Skeletal muscle satellite cell (primary cell): ENCODE data around the gene RAPGEF2.
"Not testable (repeated sequence)": the region's sequence is repeated elsewhere in the genome, so short reads cannot be mapped to it uniquely, and the experiment has no call there.

ENCODE experiments used
- H3K27me3 ChIP-seq: 2 replicates; pipeline ENCODE4 v1.7.0; 2013; ENCODE audit warnings: low read length; ENCODE audit not compliant: control insufficient read depth, insufficient read depth
- H3K36me3 ChIP-seq: 2 replicates; pipeline ENCODE4 v1.7.0; 2013; ENCODE audit warnings: mild to moderate bottlenecking, control low read depth, low read length; ENCODE audit not compliant: insufficient read depth
- H3K4me1 ChIP-seq: 2 replicates; pipeline ENCODE4 v1.7.0; 2013; ENCODE audit warnings: low read length; ENCODE audit not compliant: control insufficient read depth, insufficient read depth
- H3K4me2 ChIP-seq: 2 replicates; pipeline ENCODE4 v1.7.0; 2013; ENCODE audit warnings: mild to moderate bottlenecking, low read length
- H3K4me3 ChIP-seq: 2 replicates; pipeline ENCODE4 v1.7.0; 2013; ENCODE audit warnings: low read length
- H3K9ac ChIP-seq: 2 replicates; pipeline ENCODE4 v1.7.0; 2013; ENCODE audit warnings: mild to moderate bottlenecking, low read depth, low read length, moderate library complexity
- H3K9me3 ChIP-seq: replicated peaks from 2 replicates; pipeline ENCODE4 v1.7.0; 2013; ENCODE audit warnings: mild to moderate bottlenecking, control low read depth, low read length

RAPGEF2 gene

DNA sequence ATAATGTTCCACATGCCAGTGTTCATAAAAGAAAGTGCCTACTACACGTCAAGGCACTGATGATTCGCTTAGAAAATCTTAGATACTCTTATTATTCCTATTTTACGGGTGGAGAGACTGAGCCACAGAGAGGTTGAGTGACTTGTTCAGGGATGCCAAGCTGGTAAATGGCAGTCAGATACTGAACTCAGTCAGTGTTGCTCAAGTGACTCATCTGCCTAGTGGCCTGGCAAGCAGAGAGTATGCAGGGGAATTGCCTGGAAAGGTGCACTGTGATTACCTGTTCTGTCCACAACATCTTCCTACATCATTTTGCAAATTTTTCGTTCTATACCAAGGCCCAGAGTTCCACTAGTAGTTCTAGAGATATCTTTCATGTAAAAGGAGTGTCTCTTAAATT is 68.4 kb downstream of the RAPGEF2 start:
- Histone ChIP-seq H3K4me3 (no peak overlapping the region), H3K4me1 (peaks cover 11% of the 10 kb centered on the region), H3K27me3 (no peaks in the 10 kb centered on the region), H3K4me2 (no peak overlapping the region), H3K9ac (no peak overlapping the region), H3K9me3 (no peaks in the 10 kb centered on the region), H3K36me3 (no peaks in the 10 kb centered on the region)

DNA sequence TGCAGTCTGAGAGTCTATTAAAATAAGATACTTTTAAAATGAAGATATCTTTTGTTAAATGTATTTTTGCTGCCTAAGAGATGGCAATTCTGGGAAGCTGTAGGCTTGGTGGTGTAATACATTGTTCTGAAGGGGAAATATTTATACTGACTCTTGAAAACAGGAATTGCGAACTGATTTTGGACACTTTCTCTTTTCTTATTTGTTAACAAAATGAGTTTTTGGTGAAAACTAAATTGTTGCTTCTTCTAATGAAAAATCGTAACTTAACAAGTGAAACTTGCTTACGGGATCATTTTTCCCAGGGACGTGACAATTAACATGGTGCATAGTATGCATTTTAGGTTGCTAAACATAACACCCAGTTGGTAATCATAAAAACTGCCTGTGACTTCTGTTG is 71.0 kb downstream of the RAPGEF2 start:
- Histone ChIP-seq H3K9me3 (no peaks in the 10 kb centered on the region), H3K4me2 (no peak overlapping the region), H3K9ac (no peak overlapping the region), H3K4me1 (peaks cover 12% of the 10 kb centered on the region), H3K27me3 (no peaks in the 10 kb centered on the region), H3K36me3 (no peaks in the 10 kb centered on the region), H3K4me3 (no peak overlapping the region)

GRCh38 chr4:159174645-159175084 is 71.8 kb downstream of the RAPGEF2 start:
- peak overlapping the region; percentile 83 for H3K4me2 ChIP-seq
- peak overlapping the region; percentile 37 for H3K9ac ChIP-seq
- H3K4me3 ChIP-seq, result no peak overlapping the region
- H3K4me1 ChIP-seq, result peaks cover 20% of the 10 kb centered on the region
- H3K36me3 ChIP-seq, result no peaks in the 10 kb centered on the region
- no peaks in the 10 kb centered on the region for H3K27me3 ChIP-seq
- no peaks in the 10 kb centered on the region for H3K9me3 ChIP-seq

- H3K9ac ChIP-seq, result peak overlapping the region; percentile 37
- peak overlapping the region; percentile 63 for H3K4me3 ChIP-seq
- H3K4me1 ChIP-seq, result peaks cover 23% of the 10 kb centered on the region
- no peaks in the 10 kb centered on the region for H3K27me3 ChIP-seq
- no peaks in the 10 kb centered on the region for H3K9me3 ChIP-seq
- H3K36me3 ChIP-seq, result no peaks in the 10 kb centered on the region
- peak overlapping the region; percentile 83 for H3K4me2 ChIP-seq
Measured at GRCh38 chr4:159175085-159175988, 72.5 kb downstream of the RAPGEF2 start.

DNA sequence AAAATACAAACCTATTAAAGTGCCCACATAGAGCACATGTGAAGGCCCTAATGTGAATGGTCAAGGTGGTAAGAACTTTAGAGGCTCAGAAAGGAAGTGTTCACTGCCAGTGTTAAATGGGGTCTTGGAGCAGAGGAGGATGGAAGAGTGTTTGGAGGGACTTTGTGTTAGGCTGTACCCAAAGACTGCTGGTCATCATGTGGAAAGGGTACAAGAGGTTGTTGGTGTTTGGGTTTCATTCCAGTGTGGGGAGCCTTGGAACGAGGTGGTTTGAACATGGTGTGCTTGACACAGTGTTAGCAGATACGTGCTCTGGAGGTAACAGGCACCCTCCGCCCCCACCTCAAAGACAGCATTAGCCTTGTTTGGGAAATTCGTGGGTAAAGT is 73.1 kb downstream of the RAPGEF2 start:
- peak overlapping the region; percentile 83 for H3K4me2 ChIP-seq
- H3K9ac ChIP-seq, result no peak overlapping the region
- peaks cover 23% of the 10 kb centered on the region for H3K4me1 ChIP-seq
- no peaks in the 10 kb centered on the region for H3K36me3 ChIP-seq
- H3K27me3 ChIP-seq, result no peaks in the 10 kb centered on the region
- no peaks in the 10 kb centered on the region for H3K9me3 ChIP-seq
- no peak overlapping the region for H3K4me3 ChIP-seq

GRCh38 chr4:159177265-159178150 is 74.6 kb downstream of the RAPGEF2 start:
- Histone ChIP-seq H3K4me1 (peaks cover 23% of the 10 kb centered on the region), H3K9me3 (no peaks in the 10 kb centered on the region), H3K27me3 (no peaks in the 10 kb centered on the region), H3K4me3 (no peak overlapping the region), H3K4me2 (no peak overlapping the region), H3K9ac (no peak overlapping the region), H3K36me3 (no peaks in the 10 kb centered on the region)

- Histone ChIP-seq H3K9ac (no peak overlapping the region), H3K36me3 (no peaks in the 10 kb centered on the region), H3K9me3 (no peaks in the 10 kb centered on the region), H3K27me3 (no peaks in the 10 kb centered on the region), H3K4me1 (peaks cover 23% of the 10 kb centered on the region), H3K4me2 (no peak overlapping the region), H3K4me3 (no peak overlapping the region)
Measured at GRCh38 chr4:159178151-159178546, 75.3 kb downstream of the RAPGEF2 start.

DNA sequence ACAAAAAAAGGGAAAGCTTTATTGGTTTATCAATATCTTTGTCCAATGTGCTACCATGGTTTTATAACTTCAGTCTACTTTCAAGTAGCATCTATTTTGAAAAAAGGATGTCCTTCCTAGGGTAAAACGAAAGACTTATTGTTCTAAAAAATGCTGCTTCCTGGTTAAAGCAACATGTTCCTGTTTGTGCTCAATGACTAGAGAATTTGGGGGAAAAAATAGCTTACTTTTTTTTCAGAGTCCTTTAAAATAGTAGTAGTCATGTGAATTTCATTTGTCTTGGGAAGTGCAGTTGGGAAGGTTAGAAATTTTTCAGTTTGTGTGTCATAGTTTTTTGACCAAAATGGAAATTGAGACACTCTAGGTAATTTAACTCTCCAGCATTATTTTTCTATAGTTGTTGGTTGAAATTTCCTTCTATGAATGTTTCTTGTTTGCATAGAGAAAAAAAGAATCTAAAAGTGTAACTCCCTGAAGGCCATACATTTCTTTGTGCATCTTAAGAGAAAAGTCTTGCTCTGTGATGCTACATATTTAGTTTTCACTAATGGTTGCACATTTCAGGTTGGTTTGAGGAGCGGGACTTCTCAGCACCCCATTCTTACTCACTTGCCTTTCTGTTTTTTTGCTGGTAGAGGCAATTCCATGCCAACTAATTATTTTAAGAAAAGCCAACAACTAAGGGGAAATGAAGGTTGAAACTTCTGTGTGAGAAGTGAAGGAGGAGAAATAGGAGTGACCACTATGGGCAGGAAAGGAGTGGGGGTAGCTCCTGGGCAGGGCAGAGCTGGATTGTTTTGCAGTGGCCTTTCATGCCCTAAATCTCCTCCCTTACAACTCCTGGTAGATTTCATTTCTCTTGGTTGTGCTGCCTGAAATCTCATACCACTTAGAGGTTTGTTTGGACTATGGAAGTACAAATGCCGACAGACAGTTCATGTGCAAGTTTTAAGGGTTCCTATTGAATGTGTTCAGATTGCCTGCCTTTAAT is 76.4 kb downstream of the RAPGEF2 start:
- H3K4me3 ChIP-seq, result no peak overlapping the region

GRCh38 chr4:159183885-159184605 is 81.2 kb downstream of the RAPGEF2 start:
- H3K27me3 ChIP-seq, H3K9me3 ChIP-seq, H3K4me2 ChIP-seq, H3K4me3 ChIP-seq, H3K9ac ChIP-seq, H3K36me3 ChIP-seq: not testable (repeated sequence)
- peaks cover 13% of the 10 kb centered on the region for H3K4me1 ChIP-seq

More for the DNA sequence above, 76.4 kb downstream of the RAPGEF2 start:
- Histone ChIP-seq H3K27me3 (no peaks in the 10 kb centered on the region), H3K4me2 (no peak overlapping the region), H3K9me3 (no peaks in the 10 kb centered on the region), H3K9ac (no peak overlapping the region), H3K4me1 (peaks cover 23% of the 10 kb centered on the region), H3K36me3 (no peaks in the 10 kb centered on the region)

DNA sequence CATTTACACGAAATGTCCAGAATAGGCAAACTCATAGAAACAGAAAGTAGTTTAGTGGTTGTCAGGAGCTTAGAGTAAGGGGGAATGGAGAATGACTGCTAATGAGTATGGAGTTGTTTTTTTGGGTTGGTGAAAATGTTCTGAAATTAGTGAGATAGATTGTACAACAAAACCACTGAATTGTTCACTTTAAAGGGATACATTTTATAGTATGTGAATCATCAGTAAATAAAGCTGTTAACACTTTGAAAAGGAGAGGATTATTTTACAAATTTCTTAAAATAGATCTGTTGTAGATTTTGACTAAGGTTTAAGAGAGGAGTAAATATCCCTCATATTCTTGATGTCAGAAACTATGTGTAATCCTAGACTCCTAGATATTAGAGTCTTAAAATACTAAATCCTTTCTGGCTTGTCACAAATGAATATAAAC is 82.7 kb downstream of the RAPGEF2 start:
- no peaks in the 10 kb centered on the region for H3K27me3 ChIP-seq
- no peaks in the 10 kb centered on the region for H3K36me3 ChIP-seq
- no peaks in the 10 kb centered on the region for H3K9me3 ChIP-seq
- peaks cover 4% of the 10 kb centered on the region for H3K4me1 ChIP-seq
- no peak overlapping the region for H3K9ac ChIP-seq
- H3K4me3 ChIP-seq, result no peak overlapping the region
- H3K4me2 ChIP-seq, result no peak overlapping the region
